ENCODE results near the gene UBE2E3. TPM values are rescaled to one million over a fixed set of nuclear protein-coding genes. Genes with fewer than 3 reads are reported as not detected.

UBE2E3 gene
- total RNA-seq, 4 donors from 2014 or later: 20.2 to 69.9 (median 65.4) TPM

GRCh38 chr2:180955101-180955500 lies 25.3 kb upstream of the UBE2E3 start:
- H3K9me3 ChIP-seq: no peaks in the 10 kb centered on the region
- intact Hi-C loops (cut with DNase I; ENCODE audit: low total_unique reads): no loop called here
- H3K36me3 ChIP-seq: no peaks in the 10 kb centered on the region
- in situ Hi-C loops (cut with MboI; ENCODE audit: low pct_ligation_motif_present in 1 of 4, low pct_unique_long_range_greater_than_20kb in 1 of 4, low sequenced_read_pairs in 3 of 4): no loop called here
- no peak for DNase-seq
- no peaks in the 10 kb centered on the region for H3K4me1 ChIP-seq
- H3K27me3 ChIP-seq: no peaks in the 10 kb centered on the region
- TF ChIP-seq EP300 (IDR thresholded peaks at IDR 0.05; ENCODE audit: low read depth) (no peak), POLR2AphosphoS5 (IDR thresholded peaks at IDR 0.05) (no peak), CTCF (IDR thresholded peaks at IDR 0.05) (no peak), POLR2A (IDR thresholded peaks at IDR 0.05) (no peak)
- no peak overlapping the region for H3K4me3 ChIP-seq
- no peak overlapping the region for H3K27ac ChIP-seq

GRCh38 chr2:180959787-180960186 lies 20.6 kb upstream of the UBE2E3 start:
- intact Hi-C loops (cut with DNase I; ENCODE audit: low total_unique reads): no loop called here
- no peaks in the 10 kb centered on the region for H3K36me3 ChIP-seq
- TF ChIP-seq POLR2AphosphoS5 (IDR thresholded peaks at IDR 0.05) (no peak), POLR2A (IDR thresholded peaks at IDR 0.05) (no peak), CTCF (IDR thresholded peaks at IDR 0.05) (no peak), EP300 (IDR thresholded peaks at IDR 0.05; ENCODE audit: low read depth) (no peak)
- whole genome bisulfite sequencing, 2 donors (ENCODE audit: low coverage in 1 of 2): 83 to 93% methylated on average over 1 of the region's 1 CpG
- no peak overlapping the region for H3K27ac ChIP-seq
- H3K27me3 ChIP-seq: no peaks in the 10 kb centered on the region
- no peak for DNase-seq
- H3K4me1 ChIP-seq: no peaks in the 10 kb centered on the region
- in situ Hi-C loops (cut with MboI; ENCODE audit: low pct_ligation_motif_present in 1 of 4, low pct_unique_long_range_greater_than_20kb in 1 of 4, low sequenced_read_pairs in 3 of 4): no loop called here
- H3K4me3 ChIP-seq: no peak overlapping the region
- no peaks in the 10 kb centered on the region for H3K9me3 ChIP-seq

GRCh38 chr2:180960982-180961381 lies 19.4 kb upstream of the UBE2E3 start:
- 86 to 100% methylated on average over 2 to 3 of the region's 3 CpGs for WGBS, 2 donors (ENCODE audit: low coverage in 1 of 2)
- intact Hi-C loops (cut with DNase I; ENCODE audit: low total_unique reads) (no loop called here), in situ Hi-C loops (cut with MboI; ENCODE audit: low pct_ligation_motif_present in 1 of 4, low pct_unique_long_range_greater_than_20kb in 1 of 4, low sequenced_read_pairs in 3 of 4) (no loop called here)
- Histone ChIP-seq H3K4me1 (no peaks in the 10 kb centered on the region), H3K27me3 (no peaks in the 10 kb centered on the region), H3K9me3 (no peaks in the 10 kb centered on the region), H3K27ac (no peak overlapping the region), H3K4me3 (no peak overlapping the region), H3K36me3 (no peaks in the 10 kb centered on the region)
- DNase-seq: no peak
- TF ChIP-seq POLR2AphosphoS5 (IDR thresholded peaks at IDR 0.05) (no peak), POLR2A (IDR thresholded peaks at IDR 0.05) (no peak), CTCF (IDR thresholded peaks at IDR 0.05) (no peak), EP300 (IDR thresholded peaks at IDR 0.05; ENCODE audit: low read depth) (no peak)

- Histone ChIP-seq H3K27ac (no peak overlapping the region), H3K4me3 (no peak overlapping the region), H3K4me1 (no peaks in the 10 kb centered on the region), H3K36me3 (no peaks in the 10 kb centered on the region), H3K27me3 (no peaks in the 10 kb centered on the region), H3K9me3 (no peaks in the 10 kb centered on the region)
- in situ Hi-C loops (cut with MboI; ENCODE audit: low pct_ligation_motif_present in 1 of 4, low pct_unique_long_range_greater_than_20kb in 1 of 4, low sequenced_read_pairs in 3 of 4): no loop called here
- TF ChIP-seq EP300 (IDR thresholded peaks at IDR 0.05; ENCODE audit: low read depth) (no peak), POLR2A (IDR thresholded peaks at IDR 0.05) (no peak), POLR2AphosphoS5 (IDR thresholded peaks at IDR 0.05) (no peak), CTCF (IDR thresholded peaks at IDR 0.05) (no peak)
- intact Hi-C loops (cut with DNase I; ENCODE audit: low total_unique reads): no loop called here
- DNase-seq: no peak
- WGBS, 2 donors (ENCODE audit: low coverage in 1 of 2): 79 to 100% methylated on average over 4 of the region's 4 CpGs
Observed at GRCh38 chr2:180962727-180963314, 17.6 kb upstream of the UBE2E3 start.
